DOHH2 (cell line): ENCODE data around the gene PRKN.

Experiments
- H3F3A ChIP-seq: fragments of 200-600 bp; sonication (generic), shearing (Covaris generic); 2 replicates; pipeline ENCODE4 v1.6.0; 2016; ENCODE audit warnings: antibody characterized with exemption, mild to moderate bottlenecking; ENCODE audit not compliant: control insufficient read depth, insufficient read depth
- H3K27ac ChIP-seq: fragments of 200-600 bp; sonication (generic); 2 replicates; pipeline ENCODE4 v1.5.1; 2014; ENCODE audit warnings: low read depth, mild to moderate bottlenecking, low read length, moderate library complexity
- H3K27me3 ChIP-seq: fragments of 200-600 bp; sonication (generic); 2 replicates; pipeline ENCODE4 v1.6.1; 2014; ENCODE audit warnings: mild to moderate bottlenecking, low read length, mixed read lengths; ENCODE audit not compliant: control insufficient read depth
- H3K36me3 ChIP-seq: fragments of 200-600 bp; sonication (generic); 2 replicates; pipeline ENCODE4 v1.6.1; 2014; ENCODE audit warnings: mild to moderate bottlenecking, low read length, moderate library complexity, mixed read lengths; ENCODE audit not compliant: control insufficient read depth
- H3K4me1 ChIP-seq: fragments of 200-600 bp; sonication (generic); 2 replicates; pipeline ENCODE4 v1.6.1; 2014; ENCODE audit warnings: mild to moderate bottlenecking, low read length, mixed read lengths; ENCODE audit not compliant: control insufficient read depth
- H3K4me2 ChIP-seq: fragments of 200-600 bp; sonication (generic); 2 replicates; pipeline ENCODE4 v1.6.0; 2014; ENCODE audit warnings: mild to moderate bottlenecking, low read length, moderate library complexity
- H3K4me3 ChIP-seq: fragments of 200-600 bp; sonication (generic); 2 replicates; pipeline ENCODE4 v1.5.1; 2014; ENCODE audit warnings: mild to moderate bottlenecking, low read length, mixed read lengths
- H3K79me2 ChIP-seq: fragments of 200-600 bp; sonication (generic); 2 replicates; pipeline ENCODE4 v1.6.1; 2014; ENCODE audit warnings: mild to moderate bottlenecking, low read length, mixed read lengths; ENCODE audit not compliant: control insufficient read depth
- H3K9me2 ChIP-seq: fragments of 200-600 bp; sonication (generic); replicated peaks from 2 replicates; pipeline ENCODE4 v1.6.1; 2014; ENCODE audit warnings: mild to moderate bottlenecking, low read length, mixed read lengths; ENCODE audit not compliant: control insufficient read depth
- H3K9me3 ChIP-seq: fragments of 200-600 bp; sonication (generic); 2 replicates; pipeline ENCODE4 v1.6.1; 2014; ENCODE audit warnings: antibody characterized with exemption, low read length, mixed read lengths; ENCODE audit not compliant: control insufficient read depth, insufficient read depth
- H4K20me1 ChIP-seq: fragments of 200-600 bp; sonication (generic); 2 replicates; pipeline ENCODE4 v1.6.0; 2014; ENCODE audit warnings: low read depth, mild to moderate bottlenecking, antibody characterized with exemption, low read length, moderate library complexity; ENCODE audit not compliant: control insufficient read depth, insufficient read depth
- CTCF ChIP-seq: fragments of 200-600 bp; sonication (generic); IDR thresholded peaks from one replicate; pipeline ENCODE4 v1.5.1; 2014; ENCODE audit warnings: antibody characterized with exemption, mild to moderate bottlenecking, low read depth, low read length; ENCODE audit not compliant: poor library complexity, severe bottlenecking
- EZH2phosphoT487 ChIP-seq: fragments of 200-600 bp; sonication (generic); IDR thresholded peaks from 2 replicates; pipeline ENCODE4 v1.6.1; 2017; ENCODE audit warnings: borderline replicate concordance, mild to moderate bottlenecking, antibody characterized with exemption, low read length, moderate library complexity, mixed read lengths

PRKN gene

DNA sequence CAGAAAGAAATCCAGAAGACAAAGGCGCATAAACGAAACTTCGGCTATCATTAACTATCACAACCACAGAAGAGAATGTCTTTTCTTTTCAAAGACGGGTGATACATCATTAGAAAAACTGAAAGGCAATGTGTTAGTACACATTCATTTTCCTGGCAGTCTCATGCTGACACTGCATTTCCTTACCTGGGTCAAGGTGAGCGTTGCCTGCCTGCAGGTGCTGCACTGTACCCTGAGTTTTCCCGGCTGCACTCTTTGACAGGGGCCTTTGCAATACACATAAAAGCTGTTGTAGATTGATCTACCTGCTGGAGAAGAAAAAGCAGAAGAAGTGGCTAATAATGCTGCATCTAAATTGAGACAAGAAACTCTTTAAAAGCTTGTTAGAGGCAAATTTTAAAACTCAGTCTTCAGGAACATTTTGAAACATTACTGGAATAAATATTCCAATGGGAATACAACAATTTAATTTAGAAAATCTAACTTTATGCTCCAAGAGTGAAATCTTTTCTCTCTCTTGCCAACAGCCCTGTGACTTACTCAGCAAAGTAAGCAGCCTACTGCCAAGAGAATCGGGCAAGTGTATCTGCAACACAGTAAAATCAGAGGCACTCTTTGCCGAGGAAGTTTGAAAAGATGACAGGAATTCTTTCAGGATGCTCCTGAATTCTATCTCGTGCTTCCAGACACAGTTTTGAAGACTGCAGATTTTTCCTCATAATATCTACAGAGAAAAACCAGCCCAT, 526.4 kb downstream of the PRKN start:
- H3K9me3 ChIP-seq: no peaks in the 10 kb centered on the region
- H3K4me2 ChIP-seq: no peak overlapping the region
- no peak for TF ChIP-seq CTCF
- no peak for TF ChIP-seq EZH2phosphoT487
- H3F3A ChIP-seq: no peaks in the 10 kb centered on the region
- H3K4me3 ChIP-seq: no peak overlapping the region
- no peaks in the 10 kb centered on the region for H3K36me3 ChIP-seq
- H3K27me3 ChIP-seq: no peaks in the 10 kb centered on the region
- H4K20me1 ChIP-seq: no peaks in the 10 kb centered on the region
- H3K9me2 ChIP-seq: no peaks in the 10 kb centered on the region
- no peaks in the 10 kb centered on the region for H3K79me2 ChIP-seq
- H3K4me1 ChIP-seq: no peaks in the 10 kb centered on the region
- H3K27ac ChIP-seq: no peak overlapping the region

DNA sequence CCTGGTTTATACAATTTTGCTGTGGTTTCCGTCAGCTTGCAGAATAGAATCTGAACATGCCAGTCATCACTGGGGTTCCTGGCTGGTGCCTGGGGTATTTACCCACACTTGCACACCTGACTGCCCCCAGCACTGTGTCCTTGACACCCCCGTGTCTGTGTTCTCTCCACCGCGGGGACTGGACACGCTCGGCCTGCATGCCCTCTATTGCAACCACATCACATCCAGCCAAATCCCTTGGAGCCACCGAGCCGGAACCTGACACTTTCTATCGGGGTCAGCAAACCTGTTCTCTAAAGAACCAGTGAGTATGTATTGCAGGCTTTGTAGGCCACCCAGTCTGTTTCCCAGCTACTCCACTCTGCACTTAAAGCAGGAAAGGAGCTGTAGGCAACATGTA, 527.5 kb downstream of the PRKN start:
- no peak overlapping the region for H3K4me2 ChIP-seq
- no peaks in the 10 kb centered on the region for H3K9me2 ChIP-seq
- no peaks in the 10 kb centered on the region for H3F3A ChIP-seq
- H3K79me2 ChIP-seq: no peaks in the 10 kb centered on the region
- H3K4me3 ChIP-seq: no peak overlapping the region
- no peak overlapping the region for H3K27ac ChIP-seq
- no peaks in the 10 kb centered on the region for H3K9me3 ChIP-seq
- H3K36me3 ChIP-seq: no peaks in the 10 kb centered on the region
- no peaks in the 10 kb centered on the region for H3K27me3 ChIP-seq
- TF ChIP-seq EZH2phosphoT487 (no peak), CTCF (no peak)
- H4K20me1 ChIP-seq: no peaks in the 10 kb centered on the region
- H3K4me1 ChIP-seq: no peaks in the 10 kb centered on the region

- no peak overlapping the region for H3K27ac ChIP-seq
- no peaks in the 10 kb centered on the region for H3K79me2 ChIP-seq
- H3K9me2 ChIP-seq: no peaks in the 10 kb centered on the region
- H3F3A ChIP-seq: no peaks in the 10 kb centered on the region
- H3K4me2 ChIP-seq: no peak overlapping the region
- H3K27me3 ChIP-seq: no peaks in the 10 kb centered on the region
- H3K36me3 ChIP-seq: no peaks in the 10 kb centered on the region
- no peaks in the 10 kb centered on the region for H4K20me1 ChIP-seq
- no peak overlapping the region for H3K4me3 ChIP-seq
- TF ChIP-seq EZH2phosphoT487: no peak
- H3K4me1 ChIP-seq: no peaks in the 10 kb centered on the region
- H3K9me3 ChIP-seq: no peaks in the 10 kb centered on the region
Measured at GRCh38 chr6:162198925-162199324, 528.6 kb downstream of the PRKN start.

DNA sequence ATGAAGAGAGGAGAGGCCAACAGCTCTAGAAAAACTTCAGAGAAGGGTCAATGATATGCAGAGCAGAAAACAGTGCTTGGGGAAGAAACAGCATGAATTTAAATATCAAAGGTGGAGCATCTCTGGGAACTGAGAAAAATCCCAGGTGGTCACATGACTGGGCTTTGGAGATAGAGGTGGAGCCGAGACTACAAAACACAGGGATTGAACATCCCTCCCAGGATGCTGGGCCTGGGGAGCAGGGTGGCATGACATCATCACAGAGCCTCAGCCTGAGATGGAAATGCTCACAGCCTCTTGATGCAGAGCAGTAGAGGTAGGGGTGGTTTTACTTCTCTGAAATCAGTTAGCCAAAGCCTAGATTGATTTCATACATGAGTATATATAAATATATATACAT, 529.5 kb downstream of the PRKN start:
- H3K9me2 ChIP-seq: no peaks in the 10 kb centered on the region
- no peaks in the 10 kb centered on the region for H3K4me1 ChIP-seq
- no peaks in the 10 kb centered on the region for H4K20me1 ChIP-seq
- H3K36me3 ChIP-seq: no peaks in the 10 kb centered on the region
- no peak overlapping the region for H3K4me2 ChIP-seq
- H3K27ac ChIP-seq: no peak overlapping the region
- no peak overlapping the region for H3K4me3 ChIP-seq
- no peaks in the 10 kb centered on the region for H3K9me3 ChIP-seq
- no peaks in the 10 kb centered on the region for H3F3A ChIP-seq
- no peaks in the 10 kb centered on the region for H3K27me3 ChIP-seq
- no peaks in the 10 kb centered on the region for H3K79me2 ChIP-seq
- TF ChIP-seq EZH2phosphoT487: no peak
- no peak for TF ChIP-seq CTCF
